Kasumi-1 (cell line): Measurements from ENCODE around the gene PPP3CA.
"Not testable (repeated sequence)": the region's sequence is repeated elsewhere in the genome, so short reads cannot be mapped to it uniquely, and the experiment has no call there.

Experiments
- DNase-seq, 2 experiments: peaks; one replicate each; lab custom pipeline; 2025; lab: John Stamatoyannopoulos, UW

Gene PPP3CA

GRCh38 chr4:101141855-101142254, 205.5 kb downstream of the PPP3CA start:
- no peak for DNase-seq

GRCh38 chr4:101141230-101141629, 206.1 kb downstream of the PPP3CA start:
- no peak for DNase-seq

- no peak for DNase-seq
Measured at GRCh38 chr4:101140228-101140627, 207.1 kb downstream of the PPP3CA start.

GRCh38 chr4:101136373-101137370, 210.7 kb downstream of the PPP3CA start:
- no peak for DNase-seq

- DNase-seq, result no peak
Measured at GRCh38 chr4:101135371-101136010, 211.8 kb downstream of the PPP3CA start.

GRCh38 chr4:101131058-101131457, 216.3 kb downstream of the PPP3CA start:
- DNase-seq, result not testable (repeated sequence)

- DNase-seq, result not testable (repeated sequence)
Measured at GRCh38 chr4:101128898-101129297, 218.4 kb downstream of the PPP3CA start.

GRCh38 chr4:101128473-101128872, 218.9 kb downstream of the PPP3CA start:
- DNase-seq, result no peak

- DNase-seq, result no peak
Measured at GRCh38 chr4:101127176-101127790, 220.0 kb downstream of the PPP3CA start.

GRCh38 chr4:101126059-101126458, 221.3 kb downstream of the PPP3CA start:
- DNase-seq, result no peak

GRCh38 chr4:101125045-101125942, 222.0 kb downstream of the PPP3CA start:
- DNase-seq, result no peak

- no peak for DNase-seq
Measured at GRCh38 chr4:101123231-101123630, 224.1 kb downstream of the PPP3CA start.

- DNase-seq, result no peak
Measured at GRCh38 chr4:101122019-101122418, 225.3 kb downstream of the PPP3CA start.

- no peak for DNase-seq
Measured at GRCh38 chr4:101119141-101119540, 228.2 kb downstream of the PPP3CA start.

GRCh38 chr4:101118617-101119016, 228.7 kb downstream of the PPP3CA start:
- DNase-seq, result no peak

- no peak for DNase-seq
Measured at GRCh38 chr4:101115887-101116286, 231.4 kb downstream of the PPP3CA start.

- no peak for DNase-seq
Measured at GRCh38 chr4:101114936-101115372, 232.4 kb downstream of the PPP3CA start.

GRCh38 chr4:101104312-101105052, 242.8 kb downstream of the PPP3CA start:
- DNase-seq, result peak in 1 of 2 experiments; percentile 13

GRCh38 chr4:101103381-101104142, 243.8 kb downstream of the PPP3CA start:
- peak; percentile 98 for DNase-seq
